GM23338 (cell line): Measurements from ENCODE around the gene TXNDC15.

Experiments
- EZH2phosphoT487 ChIP-seq: fragments of 200-600 bp; sonication (generic); IDR thresholded peaks from one replicate; pipeline ENCODE4 v1.8.1; 2018; ENCODE audit warnings: antibody characterized with exemption; ENCODE audit not compliant: unreplicated experiment
- POLR2AphosphoS5 ChIP-seq: IDR thresholded peaks from 2 replicates; pipeline ENCODE4 v1.6.1; 2016; ENCODE audit warnings: antibody characterized with exemption, low read depth
- STAT1 ChIP-seq: IDR thresholded peaks from one replicate; pipeline ENCODE4 v1.6.1; 2016; ENCODE audit warnings: antibody characterized with exemption; ENCODE audit not compliant: unreplicated experiment
- TF ChIP-seq, protein P1 (sequence below), 2 experiments: fragments of 200-600 bp in 1 of 2; sonication (generic) in 1 of 2; conservative IDR thresholded peaks; 2 replicates each; pipeline versions ENCODE4 v1.5.1 to v1.6.1; 2016 to 2017; ENCODE audit warnings: antibody characterized with exemption in 2 of 2, low read depth in 2 of 2, mild to moderate bottlenecking in 2 of 2, moderate library complexity in 1 of 2
- TF ChIP-seq, protein P2 (sequence below): IDR thresholded peaks from one replicate; pipeline ENCODE4 v1.6.1; 2018; ENCODE audit warnings: antibody characterized with exemption; ENCODE audit not compliant: unreplicated experiment

DNA sequence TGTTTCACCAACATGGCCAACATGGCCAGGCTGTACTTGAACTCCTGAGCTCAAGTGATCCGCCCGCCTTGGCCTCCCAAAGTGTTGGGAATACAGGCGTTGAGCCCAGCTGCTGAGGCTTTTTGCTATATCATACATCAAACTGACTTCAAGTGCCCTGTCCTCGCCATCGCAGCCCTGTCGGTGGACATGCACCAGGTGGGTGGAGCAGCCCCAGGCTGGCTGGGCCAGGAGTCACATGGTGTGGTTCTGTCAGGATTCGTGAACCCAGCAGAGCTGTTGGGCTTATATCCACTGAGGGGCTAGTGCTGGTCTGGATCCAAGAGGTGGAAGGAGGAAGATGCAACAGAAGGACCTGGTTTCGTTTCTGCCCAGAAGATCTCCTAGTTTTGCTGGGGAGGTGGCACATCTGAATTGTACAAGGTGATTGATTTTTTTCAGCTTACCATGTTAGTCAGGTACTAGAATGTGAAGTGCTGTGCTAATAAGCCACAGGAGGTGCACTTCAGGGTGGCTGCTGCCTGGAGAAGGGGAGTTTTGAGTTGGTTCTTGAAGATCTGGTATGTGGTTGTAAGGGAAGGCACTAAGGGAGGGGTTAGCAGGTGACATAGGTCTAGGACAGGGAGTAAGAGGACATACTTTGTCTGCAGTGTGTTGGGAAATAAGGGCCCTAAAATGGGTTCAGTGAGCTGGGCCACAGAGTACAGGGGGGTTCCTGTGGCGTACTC is 46.8 kb downstream of the TXNDC15 start:
- TF ChIP-seq, protein P1, sequence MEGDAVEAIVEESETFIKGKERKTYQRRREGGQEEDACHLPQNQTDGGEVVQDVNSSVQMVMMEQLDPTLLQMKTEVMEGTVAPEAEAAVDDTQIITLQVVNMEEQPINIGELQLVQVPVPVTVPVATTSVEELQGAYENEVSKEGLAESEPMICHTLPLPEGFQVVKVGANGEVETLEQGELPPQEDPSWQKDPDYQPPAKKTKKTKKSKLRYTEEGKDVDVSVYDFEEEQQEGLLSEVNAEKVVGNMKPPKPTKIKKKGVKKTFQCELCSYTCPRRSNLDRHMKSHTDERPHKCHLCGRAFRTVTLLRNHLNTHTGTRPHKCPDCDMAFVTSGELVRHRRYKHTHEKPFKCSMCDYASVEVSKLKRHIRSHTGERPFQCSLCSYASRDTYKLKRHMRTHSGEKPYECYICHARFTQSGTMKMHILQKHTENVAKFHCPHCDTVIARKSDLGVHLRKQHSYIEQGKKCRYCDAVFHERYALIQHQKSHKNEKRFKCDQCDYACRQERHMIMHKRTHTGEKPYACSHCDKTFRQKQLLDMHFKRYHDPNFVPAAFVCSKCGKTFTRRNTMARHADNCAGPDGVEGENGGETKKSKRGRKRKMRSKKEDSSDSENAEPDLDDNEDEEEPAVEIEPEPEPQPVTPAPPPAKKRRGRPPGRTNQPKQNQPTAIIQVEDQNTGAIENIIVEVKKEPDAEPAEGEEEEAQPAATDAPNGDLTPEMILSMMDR (conservative IDR thresholded peaks at IDR 0.05; ENCODE audit: low read depth in 2 of 2): no peak
- TF ChIP-seq POLR2AphosphoS5: no peak
- TF ChIP-seq EZH2phosphoT487: no peak
- TF ChIP-seq, protein P2, sequence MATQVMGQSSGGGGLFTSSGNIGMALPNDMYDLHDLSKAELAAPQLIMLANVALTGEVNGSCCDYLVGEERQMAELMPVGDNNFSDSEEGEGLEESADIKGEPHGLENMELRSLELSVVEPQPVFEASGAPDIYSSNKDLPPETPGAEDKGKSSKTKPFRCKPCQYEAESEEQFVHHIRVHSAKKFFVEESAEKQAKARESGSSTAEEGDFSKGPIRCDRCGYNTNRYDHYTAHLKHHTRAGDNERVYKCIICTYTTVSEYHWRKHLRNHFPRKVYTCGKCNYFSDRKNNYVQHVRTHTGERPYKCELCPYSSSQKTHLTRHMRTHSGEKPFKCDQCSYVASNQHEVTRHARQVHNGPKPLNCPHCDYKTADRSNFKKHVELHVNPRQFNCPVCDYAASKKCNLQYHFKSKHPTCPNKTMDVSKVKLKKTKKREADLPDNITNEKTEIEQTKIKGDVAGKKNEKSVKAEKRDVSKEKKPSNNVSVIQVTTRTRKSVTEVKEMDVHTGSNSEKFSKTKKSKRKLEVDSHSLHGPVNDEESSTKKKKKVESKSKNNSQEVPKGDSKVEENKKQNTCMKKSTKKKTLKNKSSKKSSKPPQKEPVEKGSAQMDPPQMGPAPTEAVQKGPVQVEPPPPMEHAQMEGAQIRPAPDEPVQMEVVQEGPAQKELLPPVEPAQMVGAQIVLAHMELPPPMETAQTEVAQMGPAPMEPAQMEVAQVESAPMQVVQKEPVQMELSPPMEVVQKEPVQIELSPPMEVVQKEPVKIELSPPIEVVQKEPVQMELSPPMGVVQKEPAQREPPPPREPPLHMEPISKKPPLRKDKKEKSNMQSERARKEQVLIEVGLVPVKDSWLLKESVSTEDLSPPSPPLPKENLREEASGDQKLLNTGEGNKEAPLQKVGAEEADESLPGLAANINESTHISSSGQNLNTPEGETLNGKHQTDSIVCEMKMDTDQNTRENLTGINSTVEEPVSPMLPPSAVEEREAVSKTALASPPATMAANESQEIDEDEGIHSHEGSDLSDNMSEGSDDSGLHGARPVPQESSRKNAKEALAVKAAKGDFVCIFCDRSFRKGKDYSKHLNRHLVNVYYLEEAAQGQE: no peak
- TF ChIP-seq STAT1: no peak
